ENCODE data around the gene TMED4.
"Not testable (repeated sequence)": the region's sequence is repeated elsewhere in the genome, so short reads cannot be mapped to it uniquely, and the experiment has no call there.

The TMED4 gene

GRCh38 chr7:44607141-44608068 is 25.4 kb upstream of the TMED4 start:
- DNase-seq, result no peak

GRCh38 chr7:44606341-44607140 is 24.5 kb upstream of the TMED4 start, which contains the start of gene OGDH:
Gene OGDH, plus strand, starts transcription at chr7:44606627. Its CDS starts 17,717 bp downstream, at chr7:44624344.
- DNase-seq, result peak; percentile 100

GRCh38 chr7:44604941-44605340 is 22.9 kb upstream of the TMED4 start:
- no peak for DNase-seq

- DNase-seq, result no peak
These were observed 21.2 kb upstream of the TMED4 start for GRCh38 chr7:44603193-44603592.

- no peak for DNase-seq
These were observed 20.5 kb upstream of the TMED4 start for GRCh38 chr7:44602576-44602910.

- DNase-seq, result no peak
These were observed 17.2 kb upstream of the TMED4 start for GRCh38 chr7:44599222-44599621.

GRCh38 chr7:44597181-44597580 is 15.2 kb upstream of the TMED4 start:
- not testable (repeated sequence) for DNase-seq

- DNase-seq, result no peak
These were observed 14.1 kb upstream of the TMED4 start for GRCh38 chr7:44595934-44596635.

- DNase-seq, result no peak
These were observed 8.9 kb upstream of the TMED4 start for GRCh38 chr7:44590910-44591309.

GRCh38 chr7:44587843-44588711 is 6.0 kb upstream of the TMED4 start:
- DNase-seq, result peak; percentile 77

- DNase-seq, result no peak
These were observed 1.3 kb upstream of the TMED4 start for GRCh38 chr7:44583146-44583865.

- peak; percentile 55 for DNase-seq
These were observed 819 bp downstream of the TMED4 start for GRCh38 chr7:44580945-44581878.

- DNase-seq, result no peak
These were observed 5.8 kb downstream of the TMED4 start for GRCh38 chr7:44576228-44576627.

GRCh38 chr7:44575054-44575453 is 7.0 kb downstream of the TMED4 start:
- DNase-seq, result no peak

GRCh38 chr7:44574287-44574872 is 7.7 kb downstream of the TMED4 start:
- DNase-seq, result no peak

- peak; percentile 94 for DNase-seq
These were observed 8.4 kb downstream of the TMED4 start, which contains the start of gene DDX56 for GRCh38 chr7:44573464-44574286. Gene DDX56, minus strand, starts transcription at chr7:44573908. Its CDS starts 13 bp downstream, at chr7:44573895.

- DNase-seq, result no peak
These were observed 9.3 kb downstream of the TMED4 start for GRCh38 chr7:44572771-44573170.

GRCh38 chr7:44569959-44570358 is 12.1 kb downstream of the TMED4 start:
- DNase-seq, result no peak
